ENCODE measurements around the gene TRIM42.

GRCh38 chr3:140709751-140710150, 31.9 kb downstream of the TRIM42 start:
- TF ChIP-seq EZH2 (IDR thresholded peaks at IDR 0.05; ENCODE audit: borderline replicate concordance, insufficient read depth, low read length, poor library complexity, severe bottlenecking) (no peak), POLR2AphosphoS5 (IDR thresholded peaks at IDR 0.05) (no peak)

All from neural cell (in vitro differentiated cells).